Activated T-helper 2 cell treated with anti-CD3 and anti-CD28 coated beads, Interferon-gamma antibody, Interleukin-2, Interleukin-4, amounts not matched to agents 10 μg/mL and 5 μg/mL and 100 μg/mL, durations not matched to agents 14 hours and 24 hours and 36 hours (primary cell): ENCODE data around the gene RPUSD1. TPM values are rescaled to one million over a fixed set of nuclear protein-coding genes. Genes with fewer than 3 reads are reported as not detected.
A peak's percentile ranks its signal among the peaks of the same experiment; 100 is the strongest.
"Not testable (repeated sequence)": the region's sequence is repeated elsewhere in the genome, so short reads cannot be mapped to it uniquely, and the experiment has no call there.

Experiments
- DNase-seq: peaks from one replicate; pipeline ENCODE4 v3.0.0; 2021; ENCODE audit warnings: low spot score
- H3K27ac Mint-ChIP-seq: one replicate; pipeline ENCODE4 v1.8.0; 2021; ENCODE audit warnings: mixed read lengths
- H3K27me3 Mint-ChIP-seq: one replicate; pipeline ENCODE4 v1.8.0; 2021; ENCODE audit warnings: low read depth, mixed read lengths
- H3K36me3 Mint-ChIP-seq: one replicate; pipeline ENCODE4 v1.8.0; 2021; ENCODE audit warnings: low read depth, mixed read lengths
- H3K4me1 Mint-ChIP-seq: one replicate; pipeline ENCODE4 v1.8.0; 2021; ENCODE audit warnings: low read depth, mixed read lengths
- H3K4me3 Mint-ChIP-seq: one replicate; pipeline ENCODE4 v1.8.0; 2021; ENCODE audit warnings: low read depth, mild to moderate bottlenecking, moderate library complexity, mixed read lengths
- H3K9me3 Mint-ChIP-seq: one replicate; pipeline ENCODE4 v1.8.0; 2021; ENCODE audit warnings: mixed read lengths
- intact Hi-C: fragments of 100-400 bp; cut with micrococcal nuclease; formaldehyde crosslinking; loops from one replicate; pipeline ENCODE4 v1.15.1; 2023
- total RNA-seq: library from RNA; stranded (reverse); gene quantifications from 2 replicates; pipeline ENCODE4 v1.2.3, GENCODE V29; 2022

RPUSD1 gene
- total RNA-seq, 1 donor from 2014 or later: 35.3 TPM

GRCh38 chr16:751152-752006, 36.8 kb downstream of the RPUSD1 start:
- H3K27me3 Mint-ChIP-seq: no peaks in the 10 kb centered on the region
- no peaks in the 10 kb centered on the region for H3K4me1 Mint-ChIP-seq
- no peak for DNase-seq
- intact Hi-C loops: no loop called here
- no peak overlapping the region for H3K27ac Mint-ChIP-seq
- H3K36me3 Mint-ChIP-seq: no peaks in the 10 kb centered on the region
- no peak overlapping the region for H3K4me3 Mint-ChIP-seq
- no peaks in the 10 kb centered on the region for H3K9me3 Mint-ChIP-seq

DNA sequence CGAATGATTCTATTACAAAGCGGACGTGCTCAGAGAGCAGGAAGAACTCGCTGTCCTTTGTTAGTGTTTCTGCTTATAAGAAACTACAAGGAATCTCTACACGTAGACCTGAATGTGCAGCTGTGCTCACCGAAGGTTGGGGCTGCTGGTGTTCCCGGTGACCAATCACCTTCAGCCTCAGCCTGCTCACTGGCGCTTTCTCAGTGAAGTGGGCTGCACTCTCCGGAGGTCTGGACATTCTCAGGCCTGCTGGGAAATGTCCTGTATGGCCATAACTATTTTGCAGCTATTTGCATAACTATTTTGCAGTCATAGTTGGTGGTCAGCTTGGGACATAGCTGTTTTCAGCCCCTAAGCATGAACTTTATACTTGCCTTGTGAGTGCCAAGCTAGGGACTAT, 37.7 kb downstream of the RPUSD1 start:
- no peaks in the 10 kb centered on the region for H3K36me3 Mint-ChIP-seq
- no peaks in the 10 kb centered on the region for H3K27me3 Mint-ChIP-seq
- no peak overlapping the region for H3K27ac Mint-ChIP-seq
- intact Hi-C loops: no loop called here
- no peak for DNase-seq
- no peaks in the 10 kb centered on the region for H3K4me1 Mint-ChIP-seq
- no peaks in the 10 kb centered on the region for H3K9me3 Mint-ChIP-seq
- H3K4me3 Mint-ChIP-seq: no peak overlapping the region

DNA sequence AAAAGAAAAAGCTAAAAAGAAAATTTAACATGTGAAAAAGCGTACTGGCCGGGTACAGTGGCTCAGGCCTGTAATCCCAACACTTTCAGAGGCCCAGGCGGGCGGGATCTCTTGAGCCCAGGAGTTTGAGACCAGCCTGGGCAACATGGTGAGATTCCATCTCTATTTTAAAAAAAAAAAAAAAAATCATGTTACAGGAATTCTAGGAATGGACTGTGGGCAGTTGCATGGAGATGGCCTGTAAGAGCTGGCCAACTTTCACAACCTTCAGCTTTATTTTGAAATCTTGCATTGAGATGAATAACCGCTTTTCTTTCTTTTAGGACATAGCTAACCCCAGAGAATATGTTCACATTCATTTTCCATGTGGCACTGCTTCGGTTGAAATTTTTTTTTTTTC, 39.2 kb downstream of the RPUSD1 start:
- Mint-ChIP-seq H3K4me1 (no peaks in the 10 kb centered on the region), H3K36me3 (no peaks in the 10 kb centered on the region), H3K9me3 (no peaks in the 10 kb centered on the region), H3K27ac (no peak overlapping the region), H3K27me3 (no peaks in the 10 kb centered on the region), H3K4me3 (no peak overlapping the region)
- intact Hi-C loops: no loop called here
- no peak for DNase-seq

DNA sequence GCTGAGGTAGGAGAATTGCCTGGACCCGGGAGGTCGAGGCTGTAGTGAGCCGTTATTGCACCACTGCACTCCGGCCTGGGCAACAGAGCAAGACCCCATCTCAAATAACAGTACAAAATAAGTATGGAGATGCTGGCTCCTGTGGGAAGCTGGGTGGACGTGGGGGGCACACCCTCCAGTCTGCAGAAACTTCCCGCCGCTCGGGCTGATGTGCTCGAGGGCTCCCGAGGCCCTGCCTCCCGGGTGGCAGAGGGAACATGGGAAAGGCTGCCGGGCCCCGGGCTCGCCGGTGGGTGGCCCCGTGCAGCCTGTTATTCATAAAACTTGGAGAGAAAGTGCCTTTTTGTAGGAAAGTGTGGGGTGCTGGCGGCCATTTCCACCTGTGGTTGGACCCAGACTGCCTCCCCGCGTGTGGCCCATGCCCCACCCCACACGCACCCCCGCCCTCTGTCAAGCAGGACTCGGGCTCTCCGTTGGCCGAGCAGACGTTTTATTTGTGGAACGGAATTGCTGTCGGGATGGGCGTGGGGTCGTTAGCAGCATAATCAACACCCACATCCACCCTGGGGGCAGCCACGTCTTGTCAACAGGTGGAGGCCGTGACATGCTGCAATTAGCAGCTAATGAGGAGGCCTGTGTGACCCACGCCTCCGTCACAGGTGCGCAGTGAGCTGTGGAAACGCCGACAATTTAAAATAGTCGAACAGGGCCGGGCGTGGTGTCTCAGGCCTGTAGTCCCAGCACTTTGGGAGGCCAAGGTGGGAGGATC, 40.0 kb downstream of the RPUSD1 start:
- no peaks in the 10 kb centered on the region for H3K4me1 Mint-ChIP-seq
- intact Hi-C loops: no loop called here
- H3K4me3 Mint-ChIP-seq: no peak overlapping the region
- H3K27ac Mint-ChIP-seq: no peak overlapping the region
- no peaks in the 10 kb centered on the region for H3K27me3 Mint-ChIP-seq
- DNase-seq: no peak
- no peaks in the 10 kb centered on the region for H3K36me3 Mint-ChIP-seq
- no peaks in the 10 kb centered on the region for H3K9me3 Mint-ChIP-seq

DNA sequence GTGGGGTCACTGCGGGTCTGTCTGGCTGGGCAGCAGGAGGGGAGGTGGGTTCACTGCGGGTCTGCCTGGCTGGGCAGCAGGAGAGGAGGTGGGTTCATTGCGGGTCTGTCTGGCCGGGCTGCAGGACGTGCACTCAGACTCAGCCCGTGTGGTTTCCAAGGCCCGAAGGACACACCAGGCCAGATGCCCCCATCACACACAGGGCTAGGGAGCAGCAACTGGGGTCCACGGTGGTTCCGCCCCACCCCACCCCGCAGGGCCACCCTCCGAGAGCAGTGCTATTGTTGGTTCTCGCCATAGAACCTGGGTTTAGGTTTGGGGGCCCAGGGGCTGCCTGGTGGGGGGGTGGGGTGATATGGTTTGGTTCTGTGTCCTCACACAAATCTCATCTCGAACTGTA, 41.5 kb downstream of the RPUSD1 start:
- H3K9me3 Mint-ChIP-seq: no peaks in the 10 kb centered on the region
- H3K4me1 Mint-ChIP-seq: no peaks in the 10 kb centered on the region
- H3K4me3 Mint-ChIP-seq: no peak overlapping the region
- DNase-seq: no peak
- H3K36me3 Mint-ChIP-seq: no peaks in the 10 kb centered on the region
- intact Hi-C loops: no loop called here
- no peak overlapping the region for H3K27ac Mint-ChIP-seq
- H3K27me3 Mint-ChIP-seq: no peaks in the 10 kb centered on the region

GRCh38 chr16:745739-746138, 42.4 kb downstream of the RPUSD1 start:
- H3K27ac Mint-ChIP-seq: no peak overlapping the region
- DNase-seq: no peak
- no peak overlapping the region for H3K4me3 Mint-ChIP-seq
- intact Hi-C loops: no loop called here
- H3K36me3 Mint-ChIP-seq: no peaks in the 10 kb centered on the region
- H3K27me3 Mint-ChIP-seq: no peaks in the 10 kb centered on the region
- no peaks in the 10 kb centered on the region for H3K9me3 Mint-ChIP-seq
- no peaks in the 10 kb centered on the region for H3K4me1 Mint-ChIP-seq

DNA sequence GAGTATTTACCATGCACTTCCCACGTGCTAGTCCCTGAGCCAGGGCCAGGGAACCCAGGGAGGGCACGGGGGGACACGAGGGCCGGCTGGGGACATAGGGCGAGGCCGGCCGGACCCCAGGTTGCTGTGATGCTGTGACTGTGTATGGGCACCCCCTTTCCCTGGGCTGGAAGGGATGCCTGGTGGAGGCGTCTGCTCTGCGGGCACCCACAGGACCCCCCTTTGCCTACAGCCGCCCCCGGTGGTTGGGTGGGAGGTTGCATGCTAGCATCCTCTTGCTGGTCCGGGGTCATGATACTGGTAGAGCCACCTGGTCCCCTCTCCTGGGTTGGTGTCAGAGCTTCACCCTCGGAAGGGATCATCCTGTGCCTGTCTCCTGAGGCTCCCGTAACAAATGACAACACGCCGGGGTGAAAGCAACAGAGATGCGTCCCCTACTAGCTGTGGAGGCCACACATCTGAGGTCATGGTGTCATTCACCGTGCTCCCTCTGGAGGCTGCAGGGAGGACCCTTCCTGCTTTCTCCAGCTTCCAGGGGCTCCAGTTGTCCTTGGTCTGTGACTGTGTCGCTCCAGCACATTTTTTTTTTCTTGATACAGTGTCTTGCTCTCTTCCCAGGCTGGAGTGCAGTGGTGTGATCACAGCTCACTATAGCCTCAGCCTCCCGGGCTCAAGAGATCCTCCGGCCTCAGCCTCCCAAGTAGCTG, 44.2 kb downstream of the RPUSD1 start:
- Mint-ChIP-seq H3K27ac (no peak overlapping the region), H3K27me3 (no peaks in the 10 kb centered on the region), H3K36me3 (no peaks in the 10 kb centered on the region), H3K4me3 (no peak overlapping the region), H3K9me3 (no peaks in the 10 kb centered on the region), H3K4me1 (peaks cover 2% of the 10 kb centered on the region)
- no peak for DNase-seq
- intact Hi-C loops: loop anchor here (5.0 kb wide), 1 partner anchor 43 kb away; the partner anchor contains the start of genes CHTF18 and RPUSD1

GRCh38 chr16:742894-743293, 45.3 kb downstream of the RPUSD1 start:
- H3K27ac Mint-ChIP-seq, H3K4me3 Mint-ChIP-seq: not testable (repeated sequence)
- intact Hi-C loops: loop anchor here (5.0 kb wide), 1 partner anchor 44 kb away; the partner anchor contains the start of genes CHTF18 and RPUSD1

DNA sequence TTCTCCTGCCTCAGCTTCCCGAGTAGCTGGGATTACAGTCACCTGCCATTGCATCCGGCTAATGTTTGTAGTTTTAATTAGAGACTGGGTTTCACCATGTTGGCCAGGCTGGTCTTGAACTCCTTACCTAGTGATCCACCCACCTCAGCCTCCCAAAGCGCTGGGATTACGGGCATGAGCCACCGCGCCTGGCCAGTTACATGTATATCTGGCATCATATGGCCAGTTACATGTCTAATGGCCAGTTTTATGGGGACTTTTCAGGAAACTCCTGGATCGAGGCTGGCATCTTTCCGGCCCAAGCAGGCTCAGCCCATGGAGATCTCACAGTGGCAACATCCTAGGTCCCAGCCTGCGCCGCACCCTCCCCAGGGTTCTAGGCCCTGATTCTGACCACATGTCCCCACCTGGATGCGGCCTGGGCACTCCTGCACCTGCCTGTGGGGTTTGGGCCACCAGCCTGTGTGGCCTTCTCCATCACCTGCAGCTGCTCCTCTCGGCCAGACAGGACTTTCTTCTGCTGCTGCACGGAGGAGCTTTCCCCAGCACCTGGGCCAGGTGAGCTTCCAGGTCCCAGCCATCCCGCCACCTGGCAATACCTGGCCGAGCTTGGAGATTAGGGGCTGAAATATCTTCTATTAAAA, 46.1 kb downstream of the RPUSD1 start:
- intact Hi-C loops: loop anchor here (1.0 to 5.0 kb wide), 2 partner anchors 22 to 45 kb away; partner anchors contain the start of genes CHTF18 and RPUSD1
- Mint-ChIP-seq H3K4me1 (peaks cover 7% of the 10 kb centered on the region), H3K27ac (no peak overlapping the region), H3K9me3 (no peaks in the 10 kb centered on the region), H3K4me3 (peak overlapping the region; percentile 26), H3K27me3 (no peaks in the 10 kb centered on the region), H3K36me3 (peaks cover 10% of the 10 kb centered on the region)
- DNase-seq: no peak

More at GRCh38 chr16:742894-743293, 45.3 kb downstream of the RPUSD1 start:
- DNase-seq, H3K9me3 Mint-ChIP-seq, H3K27me3 Mint-ChIP-seq, H3K4me1 Mint-ChIP-seq, H3K36me3 Mint-ChIP-seq: not testable (repeated sequence)

- Mint-ChIP-seq H3K27me3 (no peaks in the 10 kb centered on the region), H3K4me3 (peak within 1 kb of the TSS; percentile 79), H3K36me3 (peaks cover 16% of the 10 kb centered on the region), H3K27ac (peak within 1 kb of the TSS; percentile 62), H3K9me3 (no peaks in the 10 kb centered on the region), H3K4me1 (peaks cover 11% of the 10 kb centered on the region)
- intact Hi-C loops: loop anchor here (1.0 to 5.0 kb wide), 2 partner anchors 21 to 46 kb away; partner anchors contain the start of genes CHTF18 and RPUSD1
- DNase-seq: peak; percentile 91
These were observed 47.2 kb downstream of the RPUSD1 start, which contains the start of gene CIAO3 for GRCh38 chr16:740764-741505. Gene CIAO3 (minus strand): TSS chr16:740997. CDS start chr16:740985, 12 bp downstream.

- Mint-ChIP-seq H3K27ac (peak overlapping the region; percentile 52), H3K9me3 (no peaks in the 10 kb centered on the region)
- intact Hi-C loops: loop anchor here (5.0 kb wide), 1 partner anchor 47 kb away; the partner anchor contains the start of genes CHTF18 and RPUSD1
These were observed 47.8 kb downstream of the RPUSD1 start for GRCh38 chr16:740459-740763.

More at GRCh38 chr16:740459-740763, 47.8 kb downstream of the RPUSD1 start:
- Mint-ChIP-seq H3K36me3 (peaks cover 21% of the 10 kb centered on the region), H3K4me1 (peaks cover 15% of the 10 kb centered on the region), H3K4me3 (peak overlapping the region; percentile 79), H3K27me3 (no peaks in the 10 kb centered on the region)
- DNase-seq: no peak
